GM20000 (cell line): ENCODE results near the gene NEB.
A peak's percentile ranks its signal among the peaks of the same experiment; 100 is the strongest.

ENCODE experiments used
- DNase-seq: peaks from one replicate; pipeline ENCODE4 v3.0.0; 2012; ENCODE audit warnings: low spot score
- TF ChIP-seq, protein P1 (sequence below): IDR thresholded peaks from 2 replicates; pipeline ENCODE4 v1.5.1; 2012; ENCODE audit warnings: mild to moderate bottlenecking, control low read depth; ENCODE audit errors: extremely low read depth, missing control alignments

Gene NEB

DNA sequence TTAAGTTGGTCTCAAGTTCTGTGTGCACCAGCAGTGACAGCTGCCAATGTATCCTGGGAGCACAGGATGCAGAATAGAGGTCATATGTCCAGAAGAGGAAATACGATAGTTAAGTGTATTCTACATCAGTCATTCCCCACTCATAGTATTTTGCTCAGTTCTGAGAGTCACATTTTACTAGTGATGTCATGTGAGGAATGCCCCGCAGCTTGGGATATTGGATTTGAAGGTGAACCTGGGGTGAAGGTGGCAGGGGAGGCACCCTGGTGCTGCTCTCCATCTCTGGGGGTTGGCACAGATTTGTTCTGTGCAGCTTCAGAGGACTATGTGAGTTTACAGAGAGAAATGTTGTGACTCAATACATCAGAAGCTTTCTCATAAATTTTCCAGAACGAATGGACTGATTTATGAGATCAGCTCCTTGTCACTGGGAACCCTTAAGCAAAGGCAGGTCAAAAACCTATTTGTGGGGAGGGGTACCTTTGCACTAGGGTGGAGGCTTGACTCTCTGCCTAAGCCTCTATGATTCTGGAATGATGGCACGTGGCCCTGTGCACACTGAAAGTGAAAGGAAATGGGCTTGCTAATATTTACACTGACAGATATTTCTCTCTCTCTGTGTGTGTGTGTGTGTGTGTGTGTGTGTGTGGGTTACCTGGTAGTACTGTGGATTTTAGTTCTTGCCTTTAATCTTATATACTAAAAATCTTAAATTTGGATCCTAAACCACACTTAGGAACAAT is 95.9 kb downstream of the NEB start:
- TF ChIP-seq, protein P1, sequence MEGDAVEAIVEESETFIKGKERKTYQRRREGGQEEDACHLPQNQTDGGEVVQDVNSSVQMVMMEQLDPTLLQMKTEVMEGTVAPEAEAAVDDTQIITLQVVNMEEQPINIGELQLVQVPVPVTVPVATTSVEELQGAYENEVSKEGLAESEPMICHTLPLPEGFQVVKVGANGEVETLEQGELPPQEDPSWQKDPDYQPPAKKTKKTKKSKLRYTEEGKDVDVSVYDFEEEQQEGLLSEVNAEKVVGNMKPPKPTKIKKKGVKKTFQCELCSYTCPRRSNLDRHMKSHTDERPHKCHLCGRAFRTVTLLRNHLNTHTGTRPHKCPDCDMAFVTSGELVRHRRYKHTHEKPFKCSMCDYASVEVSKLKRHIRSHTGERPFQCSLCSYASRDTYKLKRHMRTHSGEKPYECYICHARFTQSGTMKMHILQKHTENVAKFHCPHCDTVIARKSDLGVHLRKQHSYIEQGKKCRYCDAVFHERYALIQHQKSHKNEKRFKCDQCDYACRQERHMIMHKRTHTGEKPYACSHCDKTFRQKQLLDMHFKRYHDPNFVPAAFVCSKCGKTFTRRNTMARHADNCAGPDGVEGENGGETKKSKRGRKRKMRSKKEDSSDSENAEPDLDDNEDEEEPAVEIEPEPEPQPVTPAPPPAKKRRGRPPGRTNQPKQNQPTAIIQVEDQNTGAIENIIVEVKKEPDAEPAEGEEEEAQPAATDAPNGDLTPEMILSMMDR = no peak
- DNase-seq = peak; percentile 22

GRCh38 chr2:151637271-151637781 is 97.0 kb downstream of the NEB start:
- peak; percentile 8 for DNase-seq
- TF ChIP-seq, protein P1 = no peak

GRCh38 chr2:151634736-151635467 is 99.4 kb downstream of the NEB start:
- TF ChIP-seq, protein P1 = no peak
- DNase-seq = no peak

DNA sequence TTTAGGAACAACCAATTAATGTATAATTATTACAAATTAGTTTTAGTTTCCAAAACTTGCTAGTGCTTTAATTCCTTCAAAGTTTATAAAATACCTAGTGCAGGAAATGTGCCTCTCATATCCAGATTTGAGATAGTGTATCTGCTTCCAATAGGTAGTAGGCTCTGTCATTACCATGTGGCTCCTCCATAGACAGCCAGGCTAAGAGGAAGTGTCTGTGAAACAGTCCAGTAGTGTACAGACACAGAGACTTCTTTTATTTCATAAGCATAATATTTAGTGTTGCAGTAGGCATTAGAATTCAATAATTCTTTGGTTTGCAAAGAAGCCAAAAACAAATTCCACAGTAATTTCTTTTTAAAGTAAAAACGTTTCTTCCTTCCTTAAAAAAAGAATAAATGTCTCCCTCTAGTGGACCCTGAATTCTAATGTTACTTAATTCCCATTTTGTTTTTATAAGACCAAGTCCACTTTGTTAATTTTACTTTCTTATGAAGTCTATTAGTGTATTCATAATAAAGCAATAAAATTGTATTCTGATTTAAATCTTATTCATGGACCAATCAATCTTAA is 101.2 kb downstream of the NEB start:
- TF ChIP-seq, protein P1 = no peak
- peak; percentile 10 for DNase-seq

GRCh38 chr2:151630372-151630771 is 103.9 kb downstream of the NEB start:
- TF ChIP-seq, protein P1 = no peak
- no peak for DNase-seq

DNA sequence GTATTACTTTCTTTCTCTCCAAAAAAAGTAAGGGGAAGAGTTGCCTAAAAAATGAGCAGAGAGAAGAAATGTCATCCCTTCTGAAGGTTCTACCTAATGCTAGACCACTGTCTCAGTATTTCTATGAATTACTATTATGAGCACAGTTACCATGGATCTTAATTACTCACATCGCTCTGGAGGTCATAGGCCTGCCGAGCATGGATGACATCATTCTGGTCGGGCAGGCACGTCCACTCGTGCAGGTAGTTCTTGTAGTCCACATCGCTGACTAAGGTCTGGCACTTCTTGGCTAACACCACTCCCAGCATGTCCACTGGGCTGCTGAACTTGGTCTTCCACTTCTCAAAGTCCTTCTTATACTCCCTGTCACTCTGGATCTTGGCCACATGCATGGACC is 106.9 kb downstream of the NEB start:
- TF ChIP-seq, protein P1 = no peak
- DNase-seq = no peak

- TF ChIP-seq, protein P1 = no peak
- no peak for DNase-seq
Measured at GRCh38 chr2:151624271-151624670, 110.0 kb downstream of the NEB start.
